Measurements from ENCODE around the gene FOXRED2.

GRCh38 chr22:36510966-36511881 is 4.4 kb upstream of the FOXRED2 start:
- TF ChIP-seq CTCF (IDR thresholded peaks at IDR 0.05) (peak in 4 of 6 experiments; percentile 40 to 60 (median 48)), POLR2A (IDR thresholded peaks at IDR 0.05) (no peak)

All from Peyer's patch (tissue), 4 donors.